Stimulated activated CD8-positive, alpha-beta memory T cell treated with anti-CD3 and anti-CD28 coated beads, Interleukin-4, amount 100 ng/mL, for 1 hour (primary cell): ENCODE data around the gene MIB2.
"Not testable (repeated sequence)": the region's sequence is repeated elsewhere in the genome, so short reads cannot be mapped to it uniquely, and the experiment has no call there.

ENCODE experiments used
- DNase-seq, 2 donors: peaks; one replicate each; pipeline ENCODE4 v3.0.0-alpha.2; 2020; ENCODE audit warnings: low read depth in 2 of 2, low spot score in 1 of 2

The MIB2 gene

DNA sequence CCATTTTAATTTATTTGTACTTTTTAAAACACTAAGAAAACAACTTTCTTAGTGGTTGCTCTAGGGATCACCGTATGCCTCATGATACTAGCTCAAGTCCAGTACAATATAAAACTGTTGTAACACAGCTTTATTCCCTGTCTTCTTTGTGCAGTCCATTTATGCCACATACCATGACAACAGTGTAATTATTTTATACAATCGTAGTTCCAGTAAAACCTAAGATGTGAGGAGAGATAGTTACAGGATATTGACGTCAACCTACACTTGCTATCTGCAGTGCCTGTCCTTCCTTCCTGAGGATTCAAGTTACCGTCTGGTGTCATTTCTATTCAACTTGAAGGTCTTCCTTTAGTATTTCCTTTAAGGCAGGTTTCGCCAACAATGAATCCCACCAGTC is 31.0 kb downstream of the MIB2 start:
- not testable (repeated sequence) for DNase-seq

DNA sequence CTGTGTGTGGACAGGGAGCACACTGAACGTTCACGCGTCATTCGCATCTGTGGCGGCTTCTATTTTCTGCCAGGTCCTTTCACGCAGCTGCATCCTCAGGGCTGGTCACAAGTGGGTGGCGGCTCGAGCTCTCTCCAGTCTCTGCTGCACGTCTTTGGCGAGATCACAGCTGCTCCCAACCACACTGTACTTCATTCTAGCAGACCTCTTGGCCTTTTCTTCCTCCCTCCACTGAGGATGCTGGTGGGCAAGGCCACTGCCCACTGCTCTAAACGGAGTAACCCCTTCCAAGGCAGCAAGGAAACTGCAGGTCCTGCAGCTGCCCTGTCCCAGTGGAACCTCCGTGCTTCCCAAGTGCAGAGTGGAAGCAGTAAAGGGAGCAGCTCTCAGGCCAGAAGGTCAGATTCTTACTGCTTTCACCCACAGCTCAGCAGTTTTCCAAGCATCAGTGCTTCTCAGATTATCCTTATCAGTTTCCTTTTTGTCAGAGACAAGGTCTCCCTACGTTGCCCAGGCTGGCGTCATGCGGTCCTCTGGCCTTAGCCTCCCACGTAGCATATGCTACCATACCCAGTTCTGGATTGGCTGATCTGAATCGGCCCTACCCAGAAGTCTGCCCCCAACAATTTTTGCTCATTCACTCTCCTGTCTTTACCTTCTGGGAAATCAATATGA is 32.4 kb downstream of the MIB2 start:
- DNase-seq = not testable (repeated sequence)

DNA sequence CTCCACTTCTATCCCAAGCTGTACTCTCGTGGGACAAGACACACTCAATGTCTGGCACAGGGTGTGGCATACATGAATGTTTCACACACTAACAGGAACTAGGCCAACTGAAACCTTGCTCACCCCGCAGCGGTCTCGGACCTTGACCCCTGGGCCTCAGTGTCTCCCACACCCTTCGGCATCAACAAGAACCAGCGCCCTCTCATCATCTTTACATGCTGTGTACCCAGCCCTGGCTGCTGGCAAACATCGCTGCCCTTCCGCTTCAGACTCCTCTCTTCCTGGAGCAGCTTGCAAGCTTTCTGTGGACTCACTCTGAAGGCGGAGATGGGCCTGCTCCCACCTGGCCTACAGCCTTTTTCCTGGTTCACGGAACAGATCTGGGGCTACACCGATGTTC is 33.0 kb downstream of the MIB2 start:
- DNase-seq = not testable (repeated sequence)

DNA sequence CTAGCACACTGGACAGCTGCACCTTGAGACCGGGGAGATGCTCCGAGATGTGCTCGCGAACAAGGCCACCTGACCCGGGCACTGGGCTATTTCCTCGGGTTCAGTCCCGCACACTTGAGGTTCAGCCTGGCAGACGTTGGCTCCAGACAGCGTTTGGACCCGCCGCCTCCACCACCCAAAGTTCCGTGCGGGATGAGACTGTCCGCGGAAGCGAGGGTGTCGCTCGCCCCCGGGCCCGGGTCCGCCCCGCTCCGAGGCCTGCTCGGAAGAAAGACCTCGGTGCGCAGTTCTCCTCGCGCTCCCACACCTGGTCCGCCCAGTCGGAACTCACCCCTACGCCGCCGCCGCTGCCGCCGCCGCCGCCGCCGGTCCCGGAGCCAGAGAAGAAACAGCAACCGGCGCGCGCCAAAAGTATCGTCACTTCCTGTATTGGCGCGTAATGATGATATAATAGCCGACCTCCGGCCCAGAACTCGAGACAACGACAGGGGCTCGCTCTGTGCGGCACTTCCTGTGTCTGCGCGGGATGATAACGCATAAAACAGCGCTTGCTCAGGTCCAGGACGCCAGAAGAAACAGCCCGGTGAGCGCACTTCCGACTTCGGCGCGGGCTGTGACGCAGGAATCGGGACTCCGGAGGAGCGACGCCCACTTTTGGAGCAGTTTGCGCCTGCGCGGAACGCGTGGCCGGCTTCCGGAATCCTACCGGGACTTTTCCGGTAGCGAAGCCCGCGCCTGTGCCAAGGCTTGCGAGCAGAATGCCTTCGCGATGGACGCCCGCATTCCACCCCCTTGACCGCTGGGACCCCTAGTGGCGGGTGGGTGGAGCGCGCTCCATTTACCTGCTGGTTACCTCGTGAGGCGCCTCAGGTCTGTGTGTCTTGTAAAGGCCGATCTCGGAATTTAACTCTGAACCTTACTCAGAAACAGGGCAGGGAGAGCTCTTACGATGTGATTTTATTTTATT is 43.6 kb downstream of the MIB2 start, which contains the start of gene CDK11B:
CDK11B (minus strand) TSS at position 422 of the 967 bp plus-strand sequence. CDS start 1,519 bp downstream, outside the sequence.
- DNase-seq = peak; percentile 78 to 98

DNA sequence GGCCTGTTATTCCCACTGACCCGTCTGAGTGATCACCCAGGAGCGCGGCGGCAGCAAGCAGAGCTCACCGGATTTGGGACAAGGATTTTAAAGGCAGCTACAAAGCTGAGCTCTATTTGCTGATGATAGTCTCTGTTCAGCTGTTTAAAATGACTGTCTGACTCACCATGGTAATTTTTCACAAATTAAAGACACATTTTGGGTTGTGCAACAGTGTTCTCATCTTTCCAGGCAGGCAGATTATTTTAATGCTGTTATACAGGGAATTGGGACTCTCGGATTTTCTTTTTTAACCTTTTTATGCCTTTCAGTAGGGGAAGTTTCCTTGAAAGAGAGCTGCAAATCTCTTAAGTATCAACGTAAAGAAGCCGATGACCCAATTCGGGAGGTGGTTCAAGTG is 47.1 kb downstream of the MIB2 start:
- DNase-seq = not testable (repeated sequence)

DNA sequence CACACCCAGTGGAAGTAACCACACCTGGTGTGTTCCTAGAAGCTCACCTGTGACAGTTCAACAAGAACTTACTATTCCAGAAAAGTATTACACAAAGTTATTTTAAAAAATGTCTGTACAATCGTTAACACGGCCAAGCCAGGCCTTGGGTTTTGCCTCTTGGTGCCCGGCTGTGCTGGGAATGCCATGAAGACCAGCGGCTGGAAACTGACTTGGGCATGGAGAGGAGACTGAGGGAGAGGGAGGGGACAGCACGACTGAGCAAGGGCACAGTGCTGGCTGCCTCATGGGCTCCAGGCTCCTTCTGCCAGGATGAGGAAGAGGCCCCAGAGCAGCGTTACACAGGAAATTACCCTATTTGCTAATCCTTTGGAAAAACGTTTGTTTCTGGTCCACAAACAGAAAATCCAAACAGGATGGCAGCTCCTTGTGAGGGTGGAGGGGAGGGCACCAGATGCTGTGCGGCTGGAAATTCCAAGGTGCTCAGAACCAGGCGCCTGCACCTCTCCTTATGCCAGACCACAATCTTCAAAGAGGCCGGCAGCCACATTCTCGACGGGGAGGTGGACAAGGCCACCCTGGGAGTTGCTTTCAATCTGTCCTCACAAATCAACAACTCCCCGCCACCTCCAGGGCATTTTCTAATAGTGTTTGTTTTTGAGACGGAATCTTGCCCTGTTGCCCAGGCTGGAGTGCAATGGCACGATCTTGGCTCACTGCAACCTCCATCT is 47.7 kb downstream of the MIB2 start:
- DNase-seq = not testable (repeated sequence)

DNA sequence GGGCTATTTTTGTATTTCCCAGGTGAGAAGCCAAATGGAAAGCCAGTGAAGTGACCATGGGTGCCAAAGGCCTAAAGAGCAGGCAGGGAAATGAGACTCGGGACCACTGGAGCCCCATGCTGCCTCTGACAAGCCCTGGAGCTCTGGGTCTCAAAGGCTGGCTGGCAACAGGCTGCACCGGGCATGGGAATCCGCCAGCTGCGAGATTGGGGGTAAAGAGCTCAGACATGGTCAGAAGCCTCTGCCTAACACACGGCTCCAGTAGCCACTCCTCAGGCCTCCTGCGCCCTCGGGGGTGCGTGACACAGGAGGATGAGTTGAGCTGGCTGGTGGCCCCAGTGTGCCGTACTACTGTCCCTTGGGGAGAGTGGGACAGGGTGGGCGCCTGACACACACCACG is 49.0 kb downstream of the MIB2 start:
- DNase-seq = not testable (repeated sequence)

DNA sequence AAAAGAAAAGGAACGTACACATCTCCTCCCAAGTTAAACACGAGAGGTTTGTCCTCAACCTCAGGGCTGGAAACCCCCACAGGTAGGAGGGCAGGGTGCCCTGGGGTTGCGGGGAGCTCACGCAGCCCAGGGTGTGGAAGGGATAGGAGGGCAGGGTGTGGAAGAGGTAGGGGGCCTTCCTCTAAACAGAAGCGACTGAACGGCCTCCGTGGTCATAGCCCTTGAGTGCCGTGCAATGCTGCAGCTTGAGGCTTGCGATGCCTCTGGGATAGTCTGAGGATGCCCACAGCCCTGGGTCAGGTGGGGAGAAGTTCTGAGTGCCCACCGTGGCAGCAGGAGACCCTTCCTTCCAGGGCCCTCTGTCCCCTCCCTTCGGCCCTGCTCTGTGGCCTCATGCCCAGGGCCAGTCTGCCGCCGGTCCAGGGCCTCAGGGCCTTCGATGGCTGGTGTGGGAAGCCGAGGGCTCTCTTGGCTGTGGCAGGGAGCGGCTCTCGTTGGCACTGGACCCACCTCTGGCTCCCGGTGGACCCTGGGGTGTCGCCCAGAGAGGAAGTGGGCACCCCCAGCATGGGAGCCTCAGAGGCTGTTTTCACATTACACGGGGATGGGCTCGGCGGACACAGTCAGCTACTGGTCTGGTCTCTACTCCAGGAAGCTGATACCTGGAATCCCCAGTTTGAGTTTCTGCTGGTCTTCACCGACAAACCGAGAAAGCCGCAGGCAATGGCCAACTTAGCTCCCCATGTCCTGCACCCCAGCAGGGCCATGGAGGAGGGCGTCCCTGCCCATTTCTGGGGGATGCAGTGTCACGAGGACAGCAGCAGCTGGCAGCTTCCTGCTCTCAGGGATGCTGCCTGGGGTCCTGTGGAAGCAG is 49.9 kb downstream of the MIB2 start:
- no peak for DNase-seq

DNA sequence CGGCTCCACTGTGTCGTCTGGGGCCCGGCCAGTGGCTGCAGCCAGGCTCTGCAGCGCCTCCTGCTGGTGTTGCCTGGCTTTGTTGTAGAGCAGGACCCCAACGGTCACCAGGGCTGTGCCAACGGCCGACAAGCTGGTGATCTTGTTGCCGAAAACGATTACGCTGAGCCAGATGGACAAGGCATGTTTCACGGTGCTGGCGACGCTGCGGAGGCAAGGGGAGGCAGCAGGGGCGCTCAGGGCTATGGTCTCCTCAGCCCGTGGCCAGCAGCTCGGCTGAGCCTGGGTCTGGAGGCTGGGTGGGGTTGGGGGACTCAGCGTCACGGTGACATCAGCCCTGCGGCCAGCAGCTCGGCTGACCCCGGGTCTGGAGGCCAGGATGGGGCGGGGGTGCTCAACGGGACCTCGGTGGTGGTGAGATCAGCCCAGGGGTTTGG is 50.5 kb downstream of the MIB2 start:
- DNase-seq = no peak

DNA sequence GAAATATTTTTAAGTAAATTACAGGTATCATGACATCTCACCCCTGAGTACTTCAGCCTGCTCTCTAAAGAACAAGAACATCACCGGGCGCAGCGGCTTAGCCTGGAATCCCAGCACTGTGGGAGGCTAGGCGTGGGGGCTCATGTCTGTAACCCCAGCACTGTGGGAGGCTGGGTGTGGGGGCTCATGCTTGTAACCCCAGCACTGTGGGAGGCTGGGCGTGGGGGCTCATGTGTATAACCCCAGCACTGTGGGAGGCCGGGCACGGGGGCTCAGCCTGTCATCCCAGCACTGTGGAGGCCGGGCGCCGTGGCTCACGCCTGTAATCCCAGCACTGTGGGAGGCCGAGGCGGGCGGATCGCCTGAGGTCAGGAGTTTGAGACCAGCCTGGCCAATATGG is 51.2 kb downstream of the MIB2 start:
- no peak for DNase-seq

DNA sequence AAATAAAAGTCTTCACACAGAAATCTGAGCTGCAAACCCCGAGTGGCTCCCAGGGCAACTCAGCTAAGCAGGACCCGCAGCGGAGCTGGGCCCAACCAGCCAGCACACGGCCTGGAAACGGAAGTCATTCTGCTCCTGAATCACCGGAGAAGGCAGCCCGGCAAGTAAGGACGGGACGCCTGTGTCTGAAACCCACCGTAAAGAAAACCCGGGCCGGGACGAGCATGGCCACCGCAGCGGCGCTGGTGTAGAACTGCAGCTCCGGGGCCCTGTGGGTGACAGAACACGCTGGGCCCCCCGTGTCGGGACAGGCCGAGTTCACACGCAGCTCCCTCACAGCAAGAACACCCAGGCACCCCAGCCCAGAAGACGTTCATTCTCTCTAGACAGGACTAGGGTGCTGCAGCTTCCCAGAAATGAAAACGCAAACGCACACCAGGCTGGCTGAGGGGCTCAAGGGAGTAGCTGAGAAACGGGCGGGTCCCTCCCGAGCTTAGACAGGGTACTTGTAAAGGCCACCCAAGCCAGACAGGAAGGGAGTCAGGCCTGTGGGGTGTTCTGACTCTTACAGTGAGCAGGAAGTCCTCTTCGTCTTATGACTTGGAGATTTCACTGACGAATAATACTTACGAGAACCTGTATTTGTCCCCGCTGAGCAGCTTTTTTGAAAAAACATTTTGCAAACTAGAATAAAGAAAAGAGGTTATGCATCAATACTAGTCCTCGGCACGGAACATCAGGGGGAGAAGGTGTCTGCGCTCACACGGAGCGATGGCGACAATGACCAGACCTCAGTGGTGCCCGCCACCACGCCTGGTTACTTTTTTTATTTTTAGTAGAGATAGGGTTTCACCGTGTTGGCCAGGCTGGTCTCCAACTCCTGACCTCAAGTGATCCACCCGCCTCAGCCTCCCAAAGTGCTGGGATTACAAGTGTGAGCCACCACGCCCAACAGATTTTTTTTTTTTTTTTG is 54.5 kb downstream of the MIB2 start:
- DNase-seq = no peak

DNA sequence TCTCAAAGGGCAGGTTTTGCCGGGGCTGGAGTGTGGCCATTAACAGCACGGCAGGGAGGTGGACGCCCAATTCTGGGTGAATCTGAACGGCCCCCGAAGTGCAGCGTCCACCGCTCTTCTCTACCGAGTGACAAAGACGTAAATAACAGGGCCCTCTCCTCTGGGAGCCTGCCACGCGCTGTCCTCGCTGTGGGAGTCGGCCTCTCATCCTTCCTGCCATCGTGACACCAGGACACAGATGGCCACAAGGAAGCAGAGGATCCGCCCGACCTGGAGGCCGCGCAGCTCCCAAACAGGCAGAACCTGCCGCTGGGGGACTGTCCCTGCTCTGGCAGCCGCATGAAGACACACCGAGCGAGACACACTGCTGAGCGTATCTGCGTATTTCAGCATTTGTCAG is 55.6 kb downstream of the MIB2 start:
- DNase-seq = no peak

DNA sequence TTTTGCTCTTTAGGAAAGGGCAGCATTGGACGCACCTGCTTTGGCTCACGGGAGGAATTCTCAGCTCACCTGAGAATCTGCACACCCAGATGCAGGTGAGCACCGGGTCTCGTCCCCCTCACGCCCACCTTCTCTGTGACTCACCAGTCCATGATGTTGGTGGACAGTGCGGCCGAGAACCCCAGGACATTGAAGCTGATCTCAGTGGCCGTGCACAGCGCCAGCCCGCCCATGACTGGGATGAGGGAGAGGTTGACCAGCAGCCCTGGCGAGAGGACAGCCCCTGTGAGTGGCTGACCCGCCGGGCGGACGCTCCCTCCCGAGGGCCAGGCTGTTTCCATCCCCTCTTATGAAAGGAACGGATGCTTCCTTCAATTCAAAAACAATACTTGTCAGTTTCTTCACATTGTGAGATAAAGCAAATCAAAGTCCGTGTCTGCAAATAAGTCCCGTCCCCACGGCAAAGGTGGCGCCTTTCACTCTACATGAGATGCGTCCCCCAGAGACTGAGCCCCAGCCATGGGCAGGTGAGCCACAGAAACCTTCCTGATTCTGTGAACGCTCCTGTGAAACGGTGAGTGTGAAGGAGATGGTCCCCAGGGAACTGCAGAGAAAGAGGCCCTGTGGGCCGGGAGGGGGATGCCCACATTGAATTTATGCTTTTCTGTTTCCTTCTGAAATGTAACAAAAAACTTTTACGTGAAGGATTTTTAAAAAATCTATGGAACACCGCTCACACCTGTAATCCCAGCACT is 56.2 kb downstream of the MIB2 start:
- DNase-seq = no peak

DNA sequence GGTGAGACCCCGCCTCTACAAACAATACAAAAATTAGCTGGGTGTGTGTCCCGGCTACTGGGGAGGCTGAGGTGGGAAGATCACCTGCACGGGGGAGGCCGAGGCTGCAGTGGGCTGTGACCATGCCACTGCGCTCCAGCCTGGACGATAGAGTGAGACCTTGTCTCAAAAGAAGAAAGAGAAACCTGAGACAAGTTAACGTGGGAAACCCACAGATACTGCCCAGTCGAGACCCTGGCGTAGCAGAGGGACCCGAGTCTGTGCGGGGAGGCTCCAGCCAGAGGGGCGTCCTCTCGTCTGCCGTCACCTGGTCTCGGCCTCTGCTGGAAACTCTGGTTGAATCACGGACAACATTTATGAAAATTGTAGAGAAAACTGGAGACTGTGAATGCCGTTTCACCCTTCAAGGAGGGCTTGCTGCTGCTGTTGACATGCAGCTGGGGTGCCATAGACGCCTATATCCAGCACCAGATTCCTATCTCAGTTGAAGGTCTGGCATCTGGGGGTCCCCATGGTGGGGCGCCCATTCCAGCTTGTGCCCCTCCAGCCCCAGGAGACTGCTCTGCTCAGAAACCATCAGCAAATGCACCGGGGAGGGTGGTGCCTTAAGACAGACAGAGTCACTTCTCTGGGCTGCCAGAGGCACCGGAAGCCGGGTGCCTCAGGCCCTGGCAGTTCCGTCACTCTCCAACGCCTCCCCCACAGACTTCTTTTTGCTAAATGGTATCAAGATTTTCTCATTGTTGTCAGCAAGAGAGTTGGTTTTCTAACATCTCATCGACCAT is 57.1 kb downstream of the MIB2 start:
- DNase-seq = no peak

DNA sequence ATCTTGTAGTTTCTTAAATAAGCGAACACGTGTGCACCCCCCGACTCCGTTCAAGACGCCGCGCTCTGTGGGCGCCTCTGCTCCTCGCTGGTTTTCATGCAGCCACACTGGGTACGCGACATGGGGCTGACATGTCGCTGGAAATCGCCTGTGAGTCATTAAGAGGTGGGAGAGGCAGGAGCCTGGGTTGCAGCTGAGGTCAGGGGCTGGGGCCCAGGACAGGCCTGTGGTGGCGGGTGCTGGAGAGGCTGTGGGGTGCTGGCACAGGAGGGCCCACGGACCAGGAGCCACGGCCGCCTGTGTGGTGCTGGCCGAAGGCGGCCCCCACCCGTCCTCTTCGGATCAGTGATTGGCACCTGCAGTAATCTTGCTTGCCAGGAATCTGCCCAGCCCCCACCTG is 59.5 kb downstream of the MIB2 start:
- DNase-seq = not testable (repeated sequence)

DNA sequence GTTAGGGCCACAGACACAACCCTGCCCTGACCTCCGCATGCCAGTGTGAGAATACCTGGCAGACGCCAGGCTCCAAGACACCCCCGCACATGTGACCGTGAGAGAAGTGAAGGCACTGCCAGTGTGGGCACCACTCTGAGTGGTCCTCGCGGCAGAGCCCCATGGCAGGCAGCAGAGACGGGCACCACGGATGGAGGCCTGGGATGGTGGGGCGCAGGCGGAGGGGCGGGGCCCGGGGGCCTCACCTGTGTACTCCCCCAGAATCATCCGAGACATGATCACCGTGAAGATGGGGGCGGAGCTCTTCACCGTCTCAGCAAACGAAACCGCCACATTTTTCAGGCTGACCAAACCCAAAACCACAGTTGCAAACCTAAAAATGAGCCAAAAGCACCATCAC is 59.9 kb downstream of the MIB2 start:
- not testable (repeated sequence) for DNase-seq

DNA sequence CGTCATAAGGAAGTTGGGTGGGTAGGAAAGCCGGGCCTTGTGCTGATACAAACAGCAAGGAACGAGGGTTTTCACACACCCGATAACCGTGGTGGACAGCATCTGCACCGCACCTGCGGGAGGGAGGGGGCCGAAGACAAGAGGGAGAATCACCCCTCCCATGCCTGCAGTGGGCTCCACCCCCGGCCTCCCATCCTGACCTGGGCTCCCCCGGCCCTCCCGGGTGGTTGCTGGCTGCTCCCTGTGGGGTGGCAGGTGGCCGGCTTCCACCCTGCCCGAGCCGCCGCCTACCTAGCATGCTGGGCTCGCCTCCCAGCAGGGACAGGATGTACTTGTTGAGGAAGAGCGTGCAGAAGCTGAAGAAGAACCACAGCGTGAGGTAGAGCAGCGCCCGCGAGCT is 60.8 kb downstream of the MIB2 start:
- not testable (repeated sequence) for DNase-seq
